SK-N-MC (cell line): Measurements from ENCODE around the gene ABO.
"Not testable (repeated sequence)": the region's sequence is repeated elsewhere in the genome, so short reads cannot be mapped to it uniquely, and the experiment has no call there.

ENCODE experiments used
- EZH2 ChIP-seq: fragments of 200-600 bp; sonication (generic); IDR thresholded peaks from one replicate; pipeline ENCODE4 v1.6.1; 2017; ENCODE audit warnings: antibody characterized with exemption
- FOXP2 ChIP-seq: optimal IDR thresholded peaks from 2 replicates; pipeline ENCODE3; 2011; ENCODE audit warnings: mild to moderate bottlenecking, moderate library complexity; ENCODE audit not compliant: insufficient read depth; ENCODE audit errors: extremely low read length, control extremely low read depth
- POLR2AphosphoS5 ChIP-seq: IDR thresholded peaks from 2 replicates; pipeline ENCODE4 v1.6.1; 2012; ENCODE audit warnings: mild to moderate bottlenecking, low read depth, low read length, borderline replicate concordance

GRCh38 chr9:133205481-133205887 lies 69.5 kb downstream of the ABO start:
- not testable (repeated sequence) for TF ChIP-seq EZH2, POLR2AphosphoS5, FOXP2
